ENCODE data around the gene FAM217B. TPM values are rescaled to one million over a fixed set of nuclear protein-coding genes. Genes with fewer than 3 reads are reported as not detected.
A peak's percentile ranks its signal among the peaks of the same experiment; 100 is the strongest.

The FAM217B gene
- total RNA-seq, 1 experiment from 2014 or later: 7.2 TPM

- Histone ChIP-seq H3K9ac (ENCODE audit: low read length) (no peak within 1 kb of the TSS), H3K79me2 (ENCODE audit: low read length) (no peaks in the 10 kb centered on the region), H3F3A (ENCODE audit: low read length, unreplicated experiment) (no peaks in the 10 kb centered on the region), H3K9me3 (ENCODE audit: low read length) (no peaks in the 10 kb centered on the region), H3K4me2 (ENCODE audit: low read length) (peak within 1 kb of the TSS; percentile 38), H3K36me3 (ENCODE audit: low read depth, low read length) (no peaks in the 10 kb centered on the region), H3K4me1 (ENCODE audit: insufficient read depth, low read length) (peaks cover 13% of the 10 kb centered on the region; the same call in 1 of the 2 replicates), H2AFZ (ENCODE audit: low read length) (no peak within 1 kb of the TSS), H4K20me1 (ENCODE audit: low read length) (no peaks in the 10 kb centered on the region), H3K27me3 (ENCODE audit: low read length) (no peaks in the 10 kb centered on the region), H3K4me3 (ENCODE audit: low read length) (no peak within 1 kb of the TSS), H3K27ac (ENCODE audit: low read length) (peak within 1 kb of the TSS; percentile 21; the same call in 1 of the 2 replicates), H3K9me2 (replicated peaks; ENCODE audit: low read length) (no peaks in the 10 kb centered on the region)
- no TSS peak for BruUV-seq (replicated peaks)
- ATAC-seq: no peak
- CTCF ChIA-PET: no interaction called here
- POLR2A ChIA-PET (ENCODE audit: unreplicated experiment): interaction anchor here (0.7 kb wide), 1 partner anchor 13 kb away, joined by 3 read pairs; no protein-coding TSS in a partner anchor
- no peak for TF ChIP-seq EZH2 (IDR thresholded peaks at IDR 0.05; ENCODE audit: low read length, unreplicated experiment)
- TF ChIP-seq EZH2phosphoT487 (IDR thresholded peaks at IDR 0.05; ENCODE audit: borderline replicate concordance, low read length): no peak
- TF ChIP-seq CTCF (conservative IDR thresholded peaks at IDR 0.05; ENCODE audit: low read depth, low read length): no peak
- intact Hi-C loops (cut with micrococcal nuclease): no loop called here
- no peak for DNase-seq
Measured at GRCh38 chr20:59958123-59958522, 17.9 kb downstream of the FAM217B start, which contains the start of gene CDH26. TSS of gene CDH26 (plus strand) at chr20:59958423. CDS start at chr20:59958727, 304 bp downstream.

- no peak overlapping the region for H2AFZ ChIP-seq (ENCODE audit: low read length)
- H3K4me1 ChIP-seq (ENCODE audit: insufficient read depth, low read length): peaks cover 13% of the 10 kb centered on the region; the same call in 1 of the 2 replicates
- H3F3A ChIP-seq (ENCODE audit: low read length, unreplicated experiment): no peaks in the 10 kb centered on the region
- BruUV-seq (replicated peaks): no TSS peak
- H3K27ac ChIP-seq (ENCODE audit: low read length): no peak overlapping the region
- no peaks in the 10 kb centered on the region for H3K36me3 ChIP-seq (ENCODE audit: low read depth, low read length)
- no peaks in the 10 kb centered on the region for H4K20me1 ChIP-seq (ENCODE audit: low read length)
- H3K4me3 ChIP-seq (ENCODE audit: low read length): no peak overlapping the region
- H3K9me3 ChIP-seq (ENCODE audit: low read length): no peaks in the 10 kb centered on the region
- ChIA-PET POLR2A (ENCODE audit: unreplicated experiment) (no interaction called here), CTCF (no interaction called here)
- H3K9me2 ChIP-seq (replicated peaks; ENCODE audit: low read length): no peaks in the 10 kb centered on the region
- H3K27me3 ChIP-seq (ENCODE audit: low read length): no peaks in the 10 kb centered on the region
- no peak overlapping the region for H3K4me2 ChIP-seq (ENCODE audit: low read length)
- no peaks in the 10 kb centered on the region for H3K79me2 ChIP-seq (ENCODE audit: low read length)
- ATAC-seq (no peak), DNase-seq (no peak)
- TF ChIP-seq CTCF (conservative IDR thresholded peaks at IDR 0.05; ENCODE audit: low read depth, low read length) (no peak), EZH2phosphoT487 (IDR thresholded peaks at IDR 0.05; ENCODE audit: borderline replicate concordance, low read length) (no peak)
- intact Hi-C loops (cut with micrococcal nuclease): no loop called here
- no peak overlapping the region for H3K9ac ChIP-seq (ENCODE audit: low read length)
Measured at GRCh38 chr20:59958626-59959025, 18.4 kb downstream of the FAM217B start.

- POLR2A ChIA-PET (ENCODE audit: unreplicated experiment): interaction anchor here (0.6 kb wide), 1 partner anchor 9 kb away, joined by 3 read pairs; no protein-coding TSS in a partner anchor
- Histone ChIP-seq H3K4me1 (ENCODE audit: insufficient read depth, low read length) (peaks cover 13% of the 10 kb centered on the region; the same call in 1 of the 2 replicates), H3K27me3 (ENCODE audit: low read length) (no peaks in the 10 kb centered on the region), H3K9ac (ENCODE audit: low read length) (no peak overlapping the region), H2AFZ (ENCODE audit: low read length) (no peak overlapping the region), H3K36me3 (ENCODE audit: low read depth, low read length) (no peaks in the 10 kb centered on the region), H3K9me2 (replicated peaks; ENCODE audit: low read length) (no peaks in the 10 kb centered on the region), H3K27ac (ENCODE audit: low read length) (no peak overlapping the region), H4K20me1 (ENCODE audit: low read length) (no peaks in the 10 kb centered on the region), H3F3A (ENCODE audit: low read length, unreplicated experiment) (no peaks in the 10 kb centered on the region), H3K9me3 (ENCODE audit: low read length) (no peaks in the 10 kb centered on the region), H3K4me2 (ENCODE audit: low read length) (no peak overlapping the region), H3K4me3 (ENCODE audit: low read length) (no peak overlapping the region), H3K79me2 (ENCODE audit: low read length) (no peaks in the 10 kb centered on the region)
- TF ChIP-seq EZH2 (IDR thresholded peaks at IDR 0.05; ENCODE audit: low read length, unreplicated experiment) (no peak), CTCF (conservative IDR thresholded peaks at IDR 0.05; ENCODE audit: low read depth, low read length) (no peak), EZH2phosphoT487 (IDR thresholded peaks at IDR 0.05; ENCODE audit: borderline replicate concordance, low read length) (no peak)
- DNase-seq (peak; percentile 46), ATAC-seq (no peak)
- CTCF ChIA-PET: no interaction called here
- intact Hi-C loops (cut with micrococcal nuclease): no loop called here
- no TSS peak for BruUV-seq (replicated peaks)
Measured at GRCh38 chr20:59961423-59961822, 21.2 kb downstream of the FAM217B start.

All from PC-3 (cell line).